GM23338 (cell line): Measurements from ENCODE around the gene BRF1. TPM values are rescaled to one million over a fixed set of nuclear protein-coding genes. Genes with fewer than 3 reads are reported as not detected.

ENCODE experiments used
- ATAC-seq: fragments of 200-7000 bp; cut with Tn5 transposase; 3 replicates; pipeline ENCODE4 v1.9.1; 2020
- DNase-seq: peaks from one replicate; pipeline ENCODE4 v3.0.0-alpha.2; 2015; ENCODE audit warnings: low spot score
- H2AFZ ChIP-seq: fragments of 200-600 bp; sonication (generic); 2 replicates; pipeline ENCODE4 v1.8.0; 2016; ENCODE audit warnings: antibody characterized with exemption, mild to moderate bottlenecking, moderate library complexity
- H3F3A ChIP-seq: fragments of 200-600 bp; sonication (generic); replicated peaks from 2 replicates; pipeline ENCODE4 v1.8.0; 2017; ENCODE audit warnings: antibody characterized with exemption, mixed run types, low read depth
- H3K27ac ChIP-seq: fragments of 200-600 bp; sonication (generic); 2 replicates; pipeline ENCODE4 v1.6.1; 2016; ENCODE audit warnings: low read depth
- H3K27me3 ChIP-seq: fragments of 200-600 bp; sonication (generic); 2 replicates; pipeline ENCODE4 v1.8.0; 2016; ENCODE audit warnings: mild to moderate bottlenecking, mixed run types, moderate library complexity; ENCODE audit not compliant: insufficient read depth
- H3K36me3 ChIP-seq: fragments of 200-600 bp; sonication (generic); 2 replicates; pipeline ENCODE4 v1.8.0; 2016; ENCODE audit warnings: mild to moderate bottlenecking; ENCODE audit not compliant: insufficient read depth
- H3K4me1 ChIP-seq: fragments of 200-600 bp; sonication (generic); 2 replicates; pipeline ENCODE4 v1.8.0; 2016; ENCODE audit warnings: mild to moderate bottlenecking, moderate library complexity; ENCODE audit not compliant: insufficient read depth
- H3K4me2 ChIP-seq: fragments of 200-600 bp; sonication (generic); 2 replicates; pipeline ENCODE4 v1.7.1; 2017; ENCODE audit warnings: mixed run types
- H3K4me3 ChIP-seq: fragments of 200-600 bp; sonication (generic); 2 replicates; pipeline ENCODE4 v1.6.1; 2016; ENCODE audit warnings: mixed run types
- H3K79me2 ChIP-seq: fragments of 200-600 bp; sonication (generic); replicated peaks from 2 replicates; pipeline ENCODE4 v1.8.0; 2017; ENCODE audit warnings: mild to moderate bottlenecking; ENCODE audit not compliant: insufficient read depth
- H3K9me2 ChIP-seq: fragments of 200-600 bp; sonication (generic); 2 replicates; pipeline ENCODE4 v1.8.0; 2017; ENCODE audit not compliant: insufficient read depth
- H4K20me1 ChIP-seq: fragments of 200-600 bp; sonication (generic); replicated peaks from 2 replicates; pipeline ENCODE4 v1.8.0; 2017; ENCODE audit warnings: mild to moderate bottlenecking; ENCODE audit not compliant: insufficient read depth
- H3K27ac Mint-ChIP-seq: 2 replicates; pipeline ENCODE4 v1.8.0; 2020; ENCODE audit warnings: inconsistent platforms, mild to moderate bottlenecking, moderate library complexity, mixed read lengths
- H3K27me3 Mint-ChIP-seq: 3 replicates; pipeline ENCODE4 v1.8.0; 2022; ENCODE audit warnings: low read depth, mild to moderate bottlenecking, moderate library complexity, mixed read lengths, inconsistent platforms; ENCODE audit not compliant: insufficient read depth, poor library complexity
- H3K36me3 Mint-ChIP-seq: 3 replicates; pipeline ENCODE4 v1.8.0; 2021; ENCODE audit warnings: low read depth, mild to moderate bottlenecking, inconsistent platforms, moderate library complexity, mixed read lengths
- H3K4me1 Mint-ChIP-seq: 3 replicates; pipeline ENCODE4 v1.8.0; 2020; ENCODE audit warnings: mild to moderate bottlenecking, inconsistent platforms, mixed read lengths
- H3K4me3 Mint-ChIP-seq: 3 replicates; pipeline ENCODE4 v1.8.0; 2021; ENCODE audit warnings: moderate library complexity, mild to moderate bottlenecking, inconsistent platforms, mixed read lengths
- H3K9me3 Mint-ChIP-seq: 3 replicates; pipeline ENCODE4 v1.8.0; 2020; ENCODE audit warnings: moderate library complexity, mild to moderate bottlenecking, inconsistent platforms, mixed read lengths
- EZH2 ChIP-seq: fragments of 200-600 bp; sonication (generic); IDR thresholded peaks from one replicate; pipeline ENCODE4 v1.8.0; 2017; ENCODE audit warnings: antibody characterized with exemption, mild to moderate bottlenecking, low read depth; ENCODE audit not compliant: unreplicated experiment
- EZH2phosphoT487 ChIP-seq: fragments of 200-600 bp; sonication (generic); IDR thresholded peaks from one replicate; pipeline ENCODE4 v1.8.1; 2018; ENCODE audit warnings: antibody characterized with exemption; ENCODE audit not compliant: unreplicated experiment
- JUNB ChIP-seq: IDR thresholded peaks from one replicate; pipeline ENCODE4 v1.6.1; 2016; ENCODE audit warnings: antibody characterized with exemption; ENCODE audit not compliant: unreplicated experiment
- NANOG ChIP-seq: IDR thresholded peaks from 2 replicates; pipeline ENCODE4 v1.6.1; 2016; ENCODE audit warnings: antibody characterized with exemption, borderline replicate concordance
- ZNF331 ChIP-seq: fragments of 250-450 bp; sonication (Bioruptor Pico); IDR thresholded peaks from 2 replicates; pipeline ENCODE4 v1.5.0; 2020; ENCODE audit warnings: low read depth, mild to moderate bottlenecking, moderate library complexity
- polyA plus RNA-seq: library from polyadenylated mRNA; unstranded; fragments of >200 nt; fragmentation: Nextera tagmentation; extraction: Ambion mirVana; gene quantifications from 2 replicates; pipeline ENCODE4 v1.2.1, GENCODE V29; 2016
- total RNA-seq: library from RNA; depleted of rRNA; stranded (reverse); fragments of >200 nt; shearing (Covaris generic); gene quantifications from 2 replicates; pipeline ENCODE4 v1.2.3, GENCODE V29; 2014
- TF ChIP-seq, protein P1 (sequence below): fragments of 250-450 bp; sonication (Bioruptor Pico); IDR thresholded peaks from 2 replicates; pipeline ENCODE4 v1.5.0; 2020; ENCODE audit warnings: mild to moderate bottlenecking, moderate library complexity
- TF ChIP-seq, protein P2 (sequence below): IDR thresholded peaks from one replicate; pipeline ENCODE4 v1.6.1; 2018; ENCODE audit warnings: antibody characterized with exemption; ENCODE audit not compliant: unreplicated experiment
- TF ChIP-seq, protein P3 (sequence below), 2 experiments: fragments of 200-600 bp in 1 of 2; sonication (generic) in 1 of 2; conservative IDR thresholded peaks; 2 replicates each; pipeline versions ENCODE4 v1.5.1 to v1.6.1; 2016 to 2017; ENCODE audit warnings: antibody characterized with exemption in 2 of 2, low read depth in 2 of 2, mild to moderate bottlenecking in 2 of 2, moderate library complexity in 1 of 2

Gene BRF1
- total and polyA plus RNA-seq, 2 experiments from 2014 or later = 8.6 to 29.9 TPM

DNA sequence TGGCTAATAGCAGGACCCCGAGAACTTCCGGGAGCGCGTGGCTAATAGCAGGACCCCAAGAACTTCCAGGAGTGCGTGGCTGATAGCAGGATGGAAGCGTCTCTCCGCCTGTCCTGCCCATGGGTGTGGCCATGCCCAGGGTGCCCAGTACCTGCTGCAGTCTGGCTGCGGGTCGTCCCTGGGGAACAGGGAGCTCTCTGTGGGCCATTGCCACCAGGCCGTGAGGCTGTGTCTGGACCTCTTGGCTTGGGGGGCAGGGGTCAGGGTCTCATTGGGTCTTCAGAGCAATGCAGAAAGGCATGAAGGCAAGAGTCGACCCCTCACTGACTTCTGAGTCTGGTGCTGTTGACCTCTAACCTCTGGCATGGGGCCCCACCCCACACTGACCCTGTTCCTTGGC is 49.2 kb upstream of the BRF1 start:
- H3K4me3 ChIP-seq = no peak overlapping the region
- H3K27ac ChIP-seq = no peak overlapping the region
- no peak overlapping the region for H3K4me3 Mint-ChIP-seq
- no peak overlapping the region for H3K27ac Mint-ChIP-seq
- no peaks in the 10 kb centered on the region; the same call in 1 of the 2 replicates for H3F3A ChIP-seq
- peaks cover 4% of the 10 kb centered on the region; the same call in 1 of the 3 replicates for H3K36me3 Mint-ChIP-seq
- no peak overlapping the region for H2AFZ ChIP-seq
- H3K4me2 ChIP-seq = no peak overlapping the region
- H4K20me1 ChIP-seq = peaks cover 10% of the 10 kb centered on the region
- H3K79me2 ChIP-seq = peaks cover 14% of the 10 kb centered on the region
- no peaks in the 10 kb centered on the region for H3K27me3 ChIP-seq
- TF ChIP-seq NANOG (no peak), JUNB (no peak), ZNF331 (CRISPR knock-in tag) (no peak), EZH2phosphoT487 (no peak), EZH2 (no peak)
- TF ChIP-seq, protein P1, sequence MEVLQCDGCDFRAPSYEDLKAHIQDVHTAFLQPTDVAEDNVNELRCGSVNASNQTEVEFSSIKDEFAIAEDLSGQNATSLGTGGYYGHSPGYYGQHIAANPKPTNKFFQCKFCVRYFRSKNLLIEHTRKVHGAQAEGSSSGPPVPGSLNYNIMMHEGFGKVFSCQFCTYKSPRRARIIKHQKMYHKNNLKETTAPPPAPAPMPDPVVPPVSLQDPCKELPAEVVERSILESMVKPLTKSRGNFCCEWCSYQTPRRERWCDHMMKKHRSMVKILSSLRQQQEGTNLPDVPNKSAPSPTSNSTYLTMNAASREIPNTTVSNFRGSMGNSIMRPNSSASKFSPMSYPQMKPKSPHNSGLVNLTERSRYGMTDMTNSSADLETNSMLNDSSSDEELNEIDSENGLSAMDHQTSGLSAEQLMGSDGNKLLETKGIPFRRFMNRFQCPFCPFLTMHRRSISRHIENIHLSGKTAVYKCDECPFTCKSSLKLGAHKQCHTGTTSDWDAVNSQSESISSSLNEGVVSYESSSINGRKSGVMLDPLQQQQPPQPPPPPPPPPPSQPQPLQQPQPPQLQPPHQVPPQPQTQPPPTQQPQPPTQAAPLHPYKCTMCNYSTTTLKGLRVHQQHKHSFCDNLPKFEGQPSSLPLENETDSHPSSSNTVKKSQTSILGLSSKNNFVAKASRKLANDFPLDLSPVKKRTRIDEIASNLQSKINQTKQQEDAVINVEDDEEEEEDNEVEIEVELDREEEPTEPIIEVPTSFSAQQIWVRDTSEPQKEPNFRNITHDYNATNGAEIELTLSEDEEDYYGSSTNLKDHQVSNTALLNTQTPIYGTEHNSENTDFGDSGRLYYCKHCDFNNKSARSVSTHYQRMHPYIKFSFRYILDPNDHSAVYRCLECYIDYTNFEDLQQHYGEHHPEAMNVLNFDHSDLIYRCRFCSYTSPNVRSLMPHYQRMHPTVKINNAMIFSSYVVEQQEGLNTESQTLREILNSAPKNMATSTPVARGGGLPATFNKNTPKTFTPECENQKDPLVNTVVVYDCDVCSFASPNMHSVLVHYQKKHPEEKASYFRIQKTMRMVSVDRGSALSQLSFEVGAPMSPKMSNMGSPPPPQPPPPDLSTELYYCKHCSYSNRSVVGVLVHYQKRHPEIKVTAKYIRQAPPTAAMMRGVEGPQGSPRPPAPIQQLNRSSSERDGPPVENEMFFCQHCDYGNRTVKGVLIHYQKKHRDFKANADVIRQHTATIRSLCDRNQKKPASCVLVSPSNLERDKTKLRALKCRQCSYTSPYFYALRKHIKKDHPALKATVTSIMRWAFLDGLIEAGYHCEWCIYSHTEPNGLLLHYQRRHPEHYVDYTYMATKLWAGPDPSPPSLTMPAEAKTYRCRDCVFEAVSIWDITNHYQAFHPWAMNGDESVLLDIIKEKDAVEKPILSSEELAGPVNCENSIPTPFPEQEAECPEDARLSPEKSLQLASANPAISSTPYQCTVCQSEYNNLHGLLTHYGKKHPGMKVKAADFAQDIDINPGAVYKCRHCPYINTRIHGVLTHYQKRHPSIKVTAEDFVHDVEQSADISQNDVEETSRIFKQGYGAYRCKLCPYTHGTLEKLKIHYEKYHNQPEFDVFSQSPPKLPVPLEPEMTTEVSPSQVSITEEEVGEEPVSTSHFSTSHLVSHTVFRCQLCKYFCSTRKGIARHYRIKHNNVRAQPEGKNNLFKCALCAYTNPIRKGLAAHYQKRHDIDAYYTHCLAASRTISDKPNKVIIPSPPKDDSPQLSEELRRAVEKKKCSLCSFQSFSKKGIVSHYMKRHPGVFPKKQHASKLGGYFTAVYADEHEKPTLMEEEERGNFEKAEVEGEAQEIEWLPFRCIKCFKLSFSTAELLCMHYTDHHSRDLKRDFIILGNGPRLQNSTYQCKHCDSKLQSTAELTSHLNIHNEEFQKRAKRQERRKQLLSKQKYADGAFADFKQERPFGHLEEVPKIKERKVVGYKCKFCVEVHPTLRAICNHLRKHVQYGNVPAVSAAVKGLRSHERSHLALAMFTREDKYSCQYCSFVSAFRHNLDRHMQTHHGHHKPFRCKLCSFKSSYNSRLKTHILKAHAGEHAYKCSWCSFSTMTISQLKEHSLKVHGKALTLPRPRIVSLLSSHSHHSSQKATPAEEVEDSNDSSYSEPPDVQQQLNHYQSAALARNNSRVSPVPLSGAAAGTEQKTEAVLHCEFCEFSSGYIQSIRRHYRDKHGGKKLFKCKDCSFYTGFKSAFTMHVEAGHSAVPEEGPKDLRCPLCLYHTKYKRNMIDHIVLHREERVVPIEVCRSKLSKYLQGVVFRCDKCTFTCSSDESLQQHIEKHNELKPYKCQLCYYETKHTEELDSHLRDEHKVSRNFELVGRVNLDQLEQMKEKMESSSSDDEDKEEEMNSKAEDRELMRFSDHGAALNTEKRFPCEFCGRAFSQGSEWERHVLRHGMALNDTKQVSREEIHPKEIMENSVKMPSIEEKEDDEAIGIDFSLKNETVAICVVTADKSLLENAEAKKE (CRISPR knock-in tag) = no peak
- TF ChIP-seq, protein P2, sequence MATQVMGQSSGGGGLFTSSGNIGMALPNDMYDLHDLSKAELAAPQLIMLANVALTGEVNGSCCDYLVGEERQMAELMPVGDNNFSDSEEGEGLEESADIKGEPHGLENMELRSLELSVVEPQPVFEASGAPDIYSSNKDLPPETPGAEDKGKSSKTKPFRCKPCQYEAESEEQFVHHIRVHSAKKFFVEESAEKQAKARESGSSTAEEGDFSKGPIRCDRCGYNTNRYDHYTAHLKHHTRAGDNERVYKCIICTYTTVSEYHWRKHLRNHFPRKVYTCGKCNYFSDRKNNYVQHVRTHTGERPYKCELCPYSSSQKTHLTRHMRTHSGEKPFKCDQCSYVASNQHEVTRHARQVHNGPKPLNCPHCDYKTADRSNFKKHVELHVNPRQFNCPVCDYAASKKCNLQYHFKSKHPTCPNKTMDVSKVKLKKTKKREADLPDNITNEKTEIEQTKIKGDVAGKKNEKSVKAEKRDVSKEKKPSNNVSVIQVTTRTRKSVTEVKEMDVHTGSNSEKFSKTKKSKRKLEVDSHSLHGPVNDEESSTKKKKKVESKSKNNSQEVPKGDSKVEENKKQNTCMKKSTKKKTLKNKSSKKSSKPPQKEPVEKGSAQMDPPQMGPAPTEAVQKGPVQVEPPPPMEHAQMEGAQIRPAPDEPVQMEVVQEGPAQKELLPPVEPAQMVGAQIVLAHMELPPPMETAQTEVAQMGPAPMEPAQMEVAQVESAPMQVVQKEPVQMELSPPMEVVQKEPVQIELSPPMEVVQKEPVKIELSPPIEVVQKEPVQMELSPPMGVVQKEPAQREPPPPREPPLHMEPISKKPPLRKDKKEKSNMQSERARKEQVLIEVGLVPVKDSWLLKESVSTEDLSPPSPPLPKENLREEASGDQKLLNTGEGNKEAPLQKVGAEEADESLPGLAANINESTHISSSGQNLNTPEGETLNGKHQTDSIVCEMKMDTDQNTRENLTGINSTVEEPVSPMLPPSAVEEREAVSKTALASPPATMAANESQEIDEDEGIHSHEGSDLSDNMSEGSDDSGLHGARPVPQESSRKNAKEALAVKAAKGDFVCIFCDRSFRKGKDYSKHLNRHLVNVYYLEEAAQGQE = no peak
- TF ChIP-seq, protein P3, sequence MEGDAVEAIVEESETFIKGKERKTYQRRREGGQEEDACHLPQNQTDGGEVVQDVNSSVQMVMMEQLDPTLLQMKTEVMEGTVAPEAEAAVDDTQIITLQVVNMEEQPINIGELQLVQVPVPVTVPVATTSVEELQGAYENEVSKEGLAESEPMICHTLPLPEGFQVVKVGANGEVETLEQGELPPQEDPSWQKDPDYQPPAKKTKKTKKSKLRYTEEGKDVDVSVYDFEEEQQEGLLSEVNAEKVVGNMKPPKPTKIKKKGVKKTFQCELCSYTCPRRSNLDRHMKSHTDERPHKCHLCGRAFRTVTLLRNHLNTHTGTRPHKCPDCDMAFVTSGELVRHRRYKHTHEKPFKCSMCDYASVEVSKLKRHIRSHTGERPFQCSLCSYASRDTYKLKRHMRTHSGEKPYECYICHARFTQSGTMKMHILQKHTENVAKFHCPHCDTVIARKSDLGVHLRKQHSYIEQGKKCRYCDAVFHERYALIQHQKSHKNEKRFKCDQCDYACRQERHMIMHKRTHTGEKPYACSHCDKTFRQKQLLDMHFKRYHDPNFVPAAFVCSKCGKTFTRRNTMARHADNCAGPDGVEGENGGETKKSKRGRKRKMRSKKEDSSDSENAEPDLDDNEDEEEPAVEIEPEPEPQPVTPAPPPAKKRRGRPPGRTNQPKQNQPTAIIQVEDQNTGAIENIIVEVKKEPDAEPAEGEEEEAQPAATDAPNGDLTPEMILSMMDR (conservative IDR thresholded peaks at IDR 0.05; ENCODE audit: low read depth in 2 of 2) = no peak
- H3K9me3 Mint-ChIP-seq = no peaks in the 10 kb centered on the region; the same call in none of the 3 replicates
- no peaks in the 10 kb centered on the region for H3K4me1 ChIP-seq
- H3K36me3 ChIP-seq = no peaks in the 10 kb centered on the region
- peaks cover 2% of the 10 kb centered on the region for H3K27me3 Mint-ChIP-seq
- ATAC-seq = no peak
- no peak for DNase-seq
- peaks cover 5% of the 10 kb centered on the region; the same call in 1 of the 3 replicates for H3K4me1 Mint-ChIP-seq
- H3K9me2 ChIP-seq = no peaks in the 10 kb centered on the region
